ENCODE measurements around the gene EPHB6.

DNA sequence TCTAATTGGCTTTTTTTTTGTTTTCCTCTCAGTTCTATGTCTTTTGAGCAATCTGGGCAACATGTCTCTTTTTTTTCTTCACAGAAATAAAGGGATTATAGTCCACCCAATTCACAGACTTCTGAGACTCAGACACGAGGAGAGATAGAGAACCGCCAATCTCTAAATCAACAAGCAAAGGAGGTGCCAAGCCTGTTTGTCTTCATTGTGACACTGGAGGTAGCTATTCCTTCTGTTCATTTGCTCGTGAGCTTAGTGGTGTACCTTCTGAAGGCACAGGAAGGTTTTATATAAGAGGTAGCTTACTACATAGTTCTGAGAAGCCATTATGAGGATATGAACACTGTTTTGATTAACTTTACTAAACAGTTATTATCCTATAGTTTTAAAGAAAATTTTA lies 6.1 kb downstream of the EPHB6 start:
- TF ChIP-seq, protein P1, sequence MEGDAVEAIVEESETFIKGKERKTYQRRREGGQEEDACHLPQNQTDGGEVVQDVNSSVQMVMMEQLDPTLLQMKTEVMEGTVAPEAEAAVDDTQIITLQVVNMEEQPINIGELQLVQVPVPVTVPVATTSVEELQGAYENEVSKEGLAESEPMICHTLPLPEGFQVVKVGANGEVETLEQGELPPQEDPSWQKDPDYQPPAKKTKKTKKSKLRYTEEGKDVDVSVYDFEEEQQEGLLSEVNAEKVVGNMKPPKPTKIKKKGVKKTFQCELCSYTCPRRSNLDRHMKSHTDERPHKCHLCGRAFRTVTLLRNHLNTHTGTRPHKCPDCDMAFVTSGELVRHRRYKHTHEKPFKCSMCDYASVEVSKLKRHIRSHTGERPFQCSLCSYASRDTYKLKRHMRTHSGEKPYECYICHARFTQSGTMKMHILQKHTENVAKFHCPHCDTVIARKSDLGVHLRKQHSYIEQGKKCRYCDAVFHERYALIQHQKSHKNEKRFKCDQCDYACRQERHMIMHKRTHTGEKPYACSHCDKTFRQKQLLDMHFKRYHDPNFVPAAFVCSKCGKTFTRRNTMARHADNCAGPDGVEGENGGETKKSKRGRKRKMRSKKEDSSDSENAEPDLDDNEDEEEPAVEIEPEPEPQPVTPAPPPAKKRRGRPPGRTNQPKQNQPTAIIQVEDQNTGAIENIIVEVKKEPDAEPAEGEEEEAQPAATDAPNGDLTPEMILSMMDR (IDR thresholded peaks at IDR 0.05): no peak
- no peak for TF ChIP-seq POLR2A (IDR thresholded peaks at IDR 0.05)
- TF ChIP-seq POLR2AphosphoS5 (IDR thresholded peaks at IDR 0.05): no peak

Measured in upper lobe of left lung (tissue), 4 donors.